Gastroesophageal sphincter (tissue), 3 donors: ENCODE data around the gene AHNAK2.
"Not testable (repeated sequence)": the region's sequence is repeated elsewhere in the genome, so short reads cannot be mapped to it uniquely, and the experiment has no call there.

Experiments
- EP300 ChIP-seq: sonication (generic); formaldehyde crosslinking; IDR thresholded peaks from one replicate; pipeline ENCODE4 v1.6.1; 2017; ENCODE audit warnings: antibody characterized with exemption, mild to moderate bottlenecking
- POLR2A ChIP-seq, 2 donors: fragments of 450-650 bp; IDR thresholded peaks; one replicate each; pipeline ENCODE4 v1.6.1; 2017; ENCODE audit warnings: antibody characterized with exemption in 2 of 2, mild to moderate bottlenecking in 2 of 2, moderate library complexity in 1 of 2
- POLR2AphosphoS5 ChIP-seq: sonication (generic); formaldehyde crosslinking; IDR thresholded peaks from one replicate; pipeline ENCODE4 v1.6.1; 2017; ENCODE audit warnings: antibody characterized with exemption
- TF ChIP-seq, protein P1 (sequence below), 4 experiments: fragments of 200-600 bp in 2 of 4; fragments of 450-650 bp in 2 of 4; sonication (generic) in 1 of 4; IDR thresholded peaks; one replicate each; pipeline ENCODE4 v1.5.1; 2017 to 2019; ENCODE audit warnings: antibody characterized with exemption in 4 of 4, mild to moderate bottlenecking in 2 of 4, moderate library complexity in 2 of 4

- TF ChIP-seq POLR2A (IDR thresholded peaks at IDR 0.05); POLR2AphosphoS5; EP300: not testable (repeated sequence)
- TF ChIP-seq, protein P1, sequence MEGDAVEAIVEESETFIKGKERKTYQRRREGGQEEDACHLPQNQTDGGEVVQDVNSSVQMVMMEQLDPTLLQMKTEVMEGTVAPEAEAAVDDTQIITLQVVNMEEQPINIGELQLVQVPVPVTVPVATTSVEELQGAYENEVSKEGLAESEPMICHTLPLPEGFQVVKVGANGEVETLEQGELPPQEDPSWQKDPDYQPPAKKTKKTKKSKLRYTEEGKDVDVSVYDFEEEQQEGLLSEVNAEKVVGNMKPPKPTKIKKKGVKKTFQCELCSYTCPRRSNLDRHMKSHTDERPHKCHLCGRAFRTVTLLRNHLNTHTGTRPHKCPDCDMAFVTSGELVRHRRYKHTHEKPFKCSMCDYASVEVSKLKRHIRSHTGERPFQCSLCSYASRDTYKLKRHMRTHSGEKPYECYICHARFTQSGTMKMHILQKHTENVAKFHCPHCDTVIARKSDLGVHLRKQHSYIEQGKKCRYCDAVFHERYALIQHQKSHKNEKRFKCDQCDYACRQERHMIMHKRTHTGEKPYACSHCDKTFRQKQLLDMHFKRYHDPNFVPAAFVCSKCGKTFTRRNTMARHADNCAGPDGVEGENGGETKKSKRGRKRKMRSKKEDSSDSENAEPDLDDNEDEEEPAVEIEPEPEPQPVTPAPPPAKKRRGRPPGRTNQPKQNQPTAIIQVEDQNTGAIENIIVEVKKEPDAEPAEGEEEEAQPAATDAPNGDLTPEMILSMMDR (IDR thresholded peaks at IDR 0.05) = not testable (repeated sequence)
Measured at GRCh38 chr14:104944016-104944308, 34.2 kb downstream of the AHNAK2 start.
